Measurements from ENCODE around the gene ZNF133.

GRCh38 chr20:18266282-18266681 lies 22.0 kb upstream of the ZNF133 start:
- TF ChIP-seq CTCF (IDR thresholded peaks at IDR 0.05) (no peak), MXD4 (CRISPR knock-in tag; IDR thresholded peaks at IDR 0.05; ENCODE audit: borderline replicate concordance) (no peak), HMGXB4 (CRISPR knock-in tag; IDR thresholded peaks at IDR 0.05) (no peak), MLX (CRISPR knock-in tag; IDR thresholded peaks at IDR 0.05) (no peak), ARID4B (CRISPR knock-in tag; IDR thresholded peaks at IDR 0.05; ENCODE audit: borderline replicate concordance) (no peak), JUN (CRISPR knock-in tag; IDR thresholded peaks at IDR 0.05) (no peak)

Data from WTC11 (cell line).